Vagina (tissue), 2 donors: ENCODE data around the gene ATP2A2. TPM values are rescaled to one million over a fixed set of nuclear protein-coding genes. Genes with fewer than 3 reads are reported as not detected.

Experiments
- DNase-seq, 2 donors: peaks; one replicate each; pipeline ENCODE4 v3.0.0-alpha.2; 2017; ENCODE audit errors: extremely low spot score in 2 of 2
- H3K27ac ChIP-seq: fragments of 200-600 bp; sonication (generic); one replicate; pipeline ENCODE4 v1.5.1; 2019
- H3K27me3 ChIP-seq: fragments of 200-600 bp; sonication (generic); one replicate; pipeline ENCODE4 v1.5.1; 2019
- H3K36me3 ChIP-seq, 2 donors: fragments of 200-600 bp; sonication (generic); one replicate each; pipeline ENCODE4 v1.5.1; 2017 to 2019
- H3K4me1 ChIP-seq: fragments of 200-600 bp; sonication (generic); one replicate; pipeline ENCODE4 v1.5.1; 2019
- H3K4me3 ChIP-seq, 2 donors: fragments of 200-600 bp; sonication (generic); 1 replicate in 1 of 2; 2 replicates in 1 of 2; pipeline ENCODE4 v1.5.1; 2016 to 2019
- H3K9me3 ChIP-seq: fragments of 200-600 bp; sonication (generic); one replicate; pipeline ENCODE4 v1.5.1; 2019
- POLR2A ChIP-seq, 2 donors: fragments of 450-650 bp; IDR thresholded peaks; one replicate each; pipeline ENCODE4 v1.6.1; 2017; ENCODE audit warnings: antibody characterized with exemption in 2 of 2, mild to moderate bottlenecking in 2 of 2, moderate library complexity in 2 of 2
- POLR2AphosphoS5 ChIP-seq, 2 donors: sonication (generic); formaldehyde crosslinking; IDR thresholded peaks; one replicate each; pipeline ENCODE4 v1.9.0; 2017; ENCODE audit warnings: antibody characterized with exemption in 2 of 2, mild to moderate bottlenecking in 2 of 2, low read depth in 1 of 2; ENCODE audit not compliant: insufficient read depth in 1 of 2
- intact Hi-C: fragments of 100-400 bp; cut with DNase I; formaldehyde crosslinking; loops from one replicate; pipeline ENCODE4 v1.15.1; 2023
- small RNA-seq: library from RNA; depleted of rRNA; stranded (forward); fragments of <200 nt; gene quantifications from one replicate; pipeline ENCODE3, GENCODE V24; 2016
- total RNA-seq: library from RNA; depleted of rRNA; stranded (reverse); fragments of >200 nt; gene quantifications from one replicate; pipeline ENCODE4 v1.2.3, GENCODE V29; 2016
- TF ChIP-seq, protein P1 (sequence below), 3 experiments: fragments of 450-650 bp in 2 of 3; fragments of 200-600 bp in 1 of 3; sonication (generic) in 1 of 3; IDR thresholded peaks; one replicate each; pipeline ENCODE4 v1.5.1; 2017 to 2019; ENCODE audit warnings: antibody characterized with exemption in 3 of 3, mild to moderate bottlenecking in 2 of 3, moderate library complexity in 2 of 3

The ATP2A2 gene
- total RNA-seq, 1 donor from 2014 or later, result 127 TPM

DNA sequence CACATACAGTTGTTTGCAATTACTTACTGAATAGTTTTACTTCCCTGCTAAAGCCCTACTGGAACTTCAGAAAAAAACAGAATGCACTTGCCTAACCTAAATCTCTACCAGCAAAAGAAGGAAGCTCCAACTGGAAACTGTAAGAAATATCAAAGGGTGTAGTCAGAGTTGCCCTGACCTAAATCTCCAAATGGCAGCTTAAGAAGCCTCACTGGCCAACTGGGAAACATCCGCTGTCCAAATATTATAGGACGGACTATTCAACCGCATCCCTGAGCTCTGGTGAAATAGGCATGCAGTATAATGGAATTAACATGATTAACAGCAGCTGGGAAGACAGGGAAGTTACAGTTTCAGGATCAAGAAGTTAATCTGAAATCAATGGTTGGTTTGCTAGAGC lies 98.2 kb downstream of the ATP2A2 start:
- no peak for DNase-seq
- Histone ChIP-seq H3K9me3 (no peaks in the 10 kb centered on the region), H3K27me3 (no peaks in the 10 kb centered on the region), H3K36me3 (peaks cover 0 to 61% of the 10 kb centered on the region in 2 donors), H3K4me1 (peaks cover 32% of the 10 kb centered on the region), H3K27ac (peak overlapping the region; percentile 60), H3K4me3 (no peak overlapping the region)
- TF ChIP-seq POLR2A (IDR thresholded peaks at IDR 0.05) (no peak), POLR2AphosphoS5 (IDR thresholded peaks at IDR 0.05; ENCODE audit: insufficient read depth in 1 of 2, low read depth in 1 of 2) (no peak)
- TF ChIP-seq, protein P1, sequence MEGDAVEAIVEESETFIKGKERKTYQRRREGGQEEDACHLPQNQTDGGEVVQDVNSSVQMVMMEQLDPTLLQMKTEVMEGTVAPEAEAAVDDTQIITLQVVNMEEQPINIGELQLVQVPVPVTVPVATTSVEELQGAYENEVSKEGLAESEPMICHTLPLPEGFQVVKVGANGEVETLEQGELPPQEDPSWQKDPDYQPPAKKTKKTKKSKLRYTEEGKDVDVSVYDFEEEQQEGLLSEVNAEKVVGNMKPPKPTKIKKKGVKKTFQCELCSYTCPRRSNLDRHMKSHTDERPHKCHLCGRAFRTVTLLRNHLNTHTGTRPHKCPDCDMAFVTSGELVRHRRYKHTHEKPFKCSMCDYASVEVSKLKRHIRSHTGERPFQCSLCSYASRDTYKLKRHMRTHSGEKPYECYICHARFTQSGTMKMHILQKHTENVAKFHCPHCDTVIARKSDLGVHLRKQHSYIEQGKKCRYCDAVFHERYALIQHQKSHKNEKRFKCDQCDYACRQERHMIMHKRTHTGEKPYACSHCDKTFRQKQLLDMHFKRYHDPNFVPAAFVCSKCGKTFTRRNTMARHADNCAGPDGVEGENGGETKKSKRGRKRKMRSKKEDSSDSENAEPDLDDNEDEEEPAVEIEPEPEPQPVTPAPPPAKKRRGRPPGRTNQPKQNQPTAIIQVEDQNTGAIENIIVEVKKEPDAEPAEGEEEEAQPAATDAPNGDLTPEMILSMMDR (IDR thresholded peaks at IDR 0.05), result no peak
- intact Hi-C loops, result no loop called here

DNA sequence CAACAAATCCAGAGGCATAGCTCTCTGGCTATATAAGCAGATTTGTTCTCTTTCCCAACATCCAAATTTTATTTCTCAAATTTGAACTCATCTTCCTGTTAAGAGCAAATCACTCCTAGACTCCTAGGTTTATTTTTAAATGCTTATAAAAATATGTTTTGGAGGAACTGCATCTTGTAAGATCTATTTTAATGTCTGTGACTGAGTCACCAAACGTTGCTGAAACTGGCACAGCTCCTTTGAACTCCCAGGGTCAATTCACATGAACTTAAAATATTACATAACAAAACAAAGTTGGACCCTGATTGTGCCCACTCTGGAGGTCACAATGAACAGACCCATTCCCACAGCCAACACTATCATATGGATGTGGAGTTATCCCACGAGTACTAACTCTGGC lies 98.6 kb downstream of the ATP2A2 start:
- Histone ChIP-seq H3K9me3 (no peaks in the 10 kb centered on the region), H3K4me1 (peaks cover 28% of the 10 kb centered on the region), H3K4me3 (no peak overlapping the region), H3K27me3 (no peaks in the 10 kb centered on the region), H3K27ac (peak overlapping the region; percentile 60), H3K36me3 (peaks cover 0 to 57% of the 10 kb centered on the region in 2 donors)
- intact Hi-C loops, result no loop called here
- TF ChIP-seq POLR2A (IDR thresholded peaks at IDR 0.05) (no peak), POLR2AphosphoS5 (IDR thresholded peaks at IDR 0.05; ENCODE audit: insufficient read depth in 1 of 2, low read depth in 1 of 2) (peak in 1 of 2 donors; percentile 26)
- no peak for DNase-seq

DNA sequence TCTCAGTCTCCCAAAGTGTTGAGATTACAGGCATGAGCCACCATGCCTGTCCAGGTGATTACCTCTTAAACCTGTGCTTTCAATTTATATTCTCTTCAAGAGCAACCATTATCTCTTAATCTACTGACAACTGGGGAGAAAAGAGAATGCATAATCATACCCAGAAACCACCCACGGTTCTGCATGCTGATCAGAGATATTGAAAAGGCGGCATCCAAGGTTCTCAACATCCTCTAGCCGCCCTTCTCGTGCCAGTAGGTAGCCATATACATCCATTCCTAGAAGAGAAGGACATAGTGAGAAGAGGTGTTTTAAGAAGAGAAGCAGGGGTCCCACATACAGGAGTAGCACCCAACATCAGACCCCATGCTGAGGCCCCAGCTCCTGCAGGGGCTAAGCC lies 101.6 kb downstream of the ATP2A2 start:
- TF ChIP-seq POLR2A (IDR thresholded peaks at IDR 0.05) (no peak), POLR2AphosphoS5 (IDR thresholded peaks at IDR 0.05; ENCODE audit: insufficient read depth in 1 of 2, low read depth in 1 of 2) (no peak)
- TF ChIP-seq, protein P1 (IDR thresholded peaks at IDR 0.05), result no peak
- Histone ChIP-seq H3K4me3 (no peak overlapping the region), H3K36me3 (peaks cover 0 to 47% of the 10 kb centered on the region in 2 donors), H3K4me1 (peaks cover 24% of the 10 kb centered on the region), H3K27me3 (no peaks in the 10 kb centered on the region), H3K9me3 (no peaks in the 10 kb centered on the region), H3K27ac (no peak overlapping the region)
- intact Hi-C loops, result no loop called here
- DNase-seq, result no peak

Small RNA genes within 50 kb of the gene (small RNA-seq; reads per million reads assigned to genes)
- gene RN7SL769P, result not detected

Other genes starting within 250 kb of the ATP2A2 start
- gene C12orf76, start 232.7 kb upstream of the ATP2A2 start, total RNA-seq, result 7.6 TPM
- 18.2 TPM for gene IFT81, start 156.9 kb upstream of the ATP2A2 start, total RNA-seq
- 57.9 TPM for gene ANAPC7, start 122.5 kb downstream of the ATP2A2 start, total RNA-seq
- gene ARPC3, start 169.1 kb downstream of the ATP2A2 start, total RNA-seq, result 180 TPM
- gene GPN3, start 187.0 kb downstream of the ATP2A2 start, total RNA-seq, result 17.4 TPM
- gene FAM216A, start 187.6 kb downstream of the ATP2A2 start, total RNA-seq, result 11.0 TPM
- 74.9 TPM for gene VPS29, start 220.9 kb downstream of the ATP2A2 start, total RNA-seq
- not detected for gene RAD9B, start 221.1 kb downstream of the ATP2A2 start, total RNA-seq